Testis (tissue), 3 donors: ENCODE results near the gene CSHL1. TPM values are rescaled to one million over a fixed set of nuclear protein-coding genes. Genes with fewer than 3 reads are reported as not detected.
A peak's percentile ranks its signal among the peaks of the same experiment; 100 is the strongest.
"Not testable (repeated sequence)": the region's sequence is repeated elsewhere in the genome, so short reads cannot be mapped to it uniquely, and the experiment has no call there.

Experiments used
- DNase-seq: peaks from one replicate; pipeline ENCODE4 v3.0.0-alpha.2; 2019
- H3K27ac ChIP-seq, 2 donors: fragments of 200-600 bp; sonication (generic); one replicate each; pipeline ENCODE4 v1.5.1; 2019
- H3K27me3 ChIP-seq: fragments of 200-600 bp; sonication (generic); one replicate; pipeline ENCODE4 v1.5.1; 2019
- H3K36me3 ChIP-seq: fragments of 200-600 bp; sonication (generic); one replicate; pipeline ENCODE4 v1.5.1; 2017; ENCODE audit warnings: low read depth; ENCODE audit errors: missing control alignments
- H3K4me1 ChIP-seq: fragments of 200-600 bp; sonication (generic); one replicate; pipeline ENCODE4 v1.5.1; 2019
- H3K4me3 ChIP-seq, 2 donors: fragments of 200-600 bp; sonication (generic); one replicate each; pipeline ENCODE4 v1.5.1; 2017 to 2019
- H3K9me3 ChIP-seq: fragments of 200-600 bp; sonication (generic); one replicate; pipeline ENCODE4 v1.5.1; 2017
- CTCF ChIP-seq, 3 experiments: fragments of 450-650 bp in 2 of 3; fragments of 200-600 bp in 1 of 3; sonication (generic) in 1 of 3; IDR thresholded peaks; one replicate each; pipeline ENCODE4 v1.5.1; 2016 to 2019; ENCODE audit warnings: antibody characterized with exemption in 3 of 3, mild to moderate bottlenecking in 2 of 3, moderate library complexity in 1 of 3
- POLR2A ChIP-seq: fragments of 450-650 bp; IDR thresholded peaks from one replicate; pipeline ENCODE4 v1.6.1; 2017; ENCODE audit warnings: antibody characterized with exemption, mild to moderate bottlenecking, moderate library complexity
- WGBS, 2 donors: methylation state at CpG; one replicate each; pipeline ENCODE4 v1.1.5; 2018; 5-methylcytosine and 5-hydroxymethylcytosine counted together
- intact Hi-C: fragments of 100-400 bp; cut with DNase I; formaldehyde crosslinking; loops from one replicate; pipeline ENCODE4 v1.15.1; 2023; ENCODE audit warnings: low total_unique reads
- polyA plus RNA-seq: library from polyadenylated mRNA; stranded (reverse); fragments of 350-450 nt; fragmentation: Illumina TruSeq; extraction: RNeasy Lipid Tissue Mini Kit (QIAGEN cat#74804); gene quantifications from one replicate; pipeline ENCODE4 v1.2.3, GENCODE V29; 2014; ENCODE audit warnings: low read depth, low replicate concordance; ENCODE audit not compliant: insufficient read depth
- total RNA-seq, 2 donors: library from RNA; depleted of rRNA; stranded (reverse); fragments of >200 nt; gene quantifications; one replicate each; pipeline ENCODE4 v1.2.3, GENCODE V29; 2016

CSHL1 gene
- total and polyA plus RNA-seq, 3 donors from 2014 or later = not detected

- Histone ChIP-seq H3K27ac (no peak overlapping the region), H3K27me3 (no peaks in the 10 kb centered on the region), H3K9me3 (no peaks in the 10 kb centered on the region), H3K36me3 (no peaks in the 10 kb centered on the region), H3K4me3 (no peak overlapping the region), H3K4me1 (no peaks in the 10 kb centered on the region)
- TF ChIP-seq CTCF (IDR thresholded peaks at IDR 0.05) = no peak
- TF ChIP-seq POLR2A = no peak
- intact Hi-C loops = loop anchor here (10.0 kb wide), 1 partner anchor 107 kb away; the partner anchor contains the start of gene ICAM2
- 72 to 93% methylated on average over 10 to 13 of the region's 13 CpGs for WGBS, 2 donors
- DNase-seq = no peak
Measured at GRCh38 chr17:63917646-63918045, 6.6 kb upstream of the CSHL1 start.

GRCh38 chr17:63917206-63917605 is 6.1 kb upstream of the CSHL1 start:
- not testable (repeated sequence) for H3K4me3 ChIP-seq, H3K4me1 ChIP-seq, H3K27ac ChIP-seq, H3K36me3 ChIP-seq, H3K9me3 ChIP-seq, DNase-seq, H3K27me3 ChIP-seq
- 92 to 95% methylated on average over 11 of the region's 11 CpGs for WGBS, 2 donors
- intact Hi-C loops = loop anchor here (10.0 kb wide), 1 partner anchor 108 kb away; the partner anchor contains the start of gene ICAM2

GRCh38 chr17:63916566-63917185 is 5.6 kb upstream of the CSHL1 start:
- 89 to 92% methylated on average over 12 of the region's 12 CpGs for WGBS, 2 donors
- TF ChIP-seq CTCF (IDR thresholded peaks at IDR 0.05) (no peak), POLR2A (no peak)
- H3K36me3 ChIP-seq = no peaks in the 10 kb centered on the region
- no peak overlapping the region for H3K27ac ChIP-seq
- no peaks in the 10 kb centered on the region for H3K27me3 ChIP-seq
- DNase-seq = no peak
- H3K4me3 ChIP-seq = no peak overlapping the region
- intact Hi-C loops = loop anchor here (10.0 kb wide), 1 partner anchor 108 kb away; the partner anchor contains the start of gene ICAM2
- H3K4me1 ChIP-seq = no peaks in the 10 kb centered on the region
- no peaks in the 10 kb centered on the region for H3K9me3 ChIP-seq

GRCh38 chr17:63915753-63916152 is 4.7 kb upstream of the CSHL1 start:
- WGBS, 2 donors = 83 to 87% methylated on average over 10 of the region's 10 CpGs
- H3K27ac ChIP-seq, DNase-seq, H3K36me3 ChIP-seq, H3K4me3 ChIP-seq, H3K27me3 ChIP-seq, H3K9me3 ChIP-seq, H3K4me1 ChIP-seq: not testable (repeated sequence)
- intact Hi-C loops = loop anchor here (10.0 kb wide), 1 partner anchor 109 kb away; the partner anchor contains the start of gene ICAM2

- DNase-seq = no peak
- no peak for TF ChIP-seq CTCF (IDR thresholded peaks at IDR 0.05)
- TF ChIP-seq POLR2A = no peak
- no peak overlapping the region for H3K4me3 ChIP-seq
- H3K27me3 ChIP-seq = no peaks in the 10 kb centered on the region
- no peaks in the 10 kb centered on the region for H3K4me1 ChIP-seq
- no peak overlapping the region for H3K27ac ChIP-seq
- H3K36me3 ChIP-seq = no peaks in the 10 kb centered on the region
- 90 to 94% methylated on average over 7 of the region's 7 CpGs for WGBS, 2 donors
- no peaks in the 10 kb centered on the region for H3K9me3 ChIP-seq
- intact Hi-C loops = loop anchor here (10.0 kb wide), 1 partner anchor 110 kb away; the partner anchor contains the start of gene ICAM2
Measured at GRCh38 chr17:63914471-63914870, 3.4 kb upstream of the CSHL1 start.

- WGBS, 2 donors = 45 to 50% methylated on average over 4 to 7 of the region's 8 CpGs
- H3K36me3 ChIP-seq = no peaks in the 10 kb centered on the region
- H3K4me1 ChIP-seq = no peaks in the 10 kb centered on the region
- TF ChIP-seq POLR2A (no peak), CTCF (IDR thresholded peaks at IDR 0.05) (peak; percentile 19 to 90 (median 59))
- no peaks in the 10 kb centered on the region for H3K27me3 ChIP-seq
- no peak overlapping the region for H3K27ac ChIP-seq
- H3K9me3 ChIP-seq = no peaks in the 10 kb centered on the region
- peak; percentile 79 for DNase-seq
- H3K4me3 ChIP-seq = no peak overlapping the region
- intact Hi-C loops = loop anchor here (10.0 kb wide), 1 partner anchor 113 kb away; the partner anchor contains the start of gene ICAM2
Measured at GRCh38 chr17:63911657-63912100, 621 bp upstream of the CSHL1 start.
